ENCODE measurements around the gene P2RY14. TPM values are rescaled to one million over a fixed set of nuclear protein-coding genes. Genes with fewer than 3 reads are reported as not detected.

The P2RY14 gene
- total and polyA plus RNA-seq, 2 experiments from 2014 or later = not detected

DNA sequence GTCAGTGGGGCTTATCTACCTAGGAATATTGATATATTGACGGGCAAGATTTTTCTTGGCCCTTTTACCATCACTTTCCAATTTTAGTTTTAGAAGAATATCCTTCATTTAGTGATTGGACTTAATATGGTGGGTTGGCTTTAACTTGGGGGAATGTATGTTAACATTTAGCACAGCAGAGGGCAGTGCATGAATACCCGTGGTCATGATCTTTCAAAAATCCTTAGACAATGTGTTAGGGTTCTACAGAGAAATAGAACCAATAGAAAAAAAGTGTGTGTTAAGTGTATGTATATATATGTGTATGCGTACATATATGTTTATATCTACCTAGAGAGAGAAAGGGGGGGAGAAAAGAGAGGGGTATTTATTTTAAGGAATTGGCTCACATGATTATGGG is 112.2 kb downstream of the P2RY14 start:
- no peaks in the 10 kb centered on the region for H3K9me3 ChIP-seq (ENCODE audit: low read depth)
- in situ Hi-C loops (cut with MboI) = loop anchor here (5.0 to 10.0 kb wide), 2 partner anchors 59 to 111 kb away; partner anchors contain the start of gene P2RY14
- H3K79me2 ChIP-seq (ENCODE audit: insufficient read depth) = no peaks in the 10 kb centered on the region
- no peaks in the 10 kb centered on the region for H3K4me1 ChIP-seq (ENCODE audit: insufficient read depth)
- no peaks in the 10 kb centered on the region for H4K20me1 ChIP-seq (ENCODE audit: insufficient read depth)
- no peak overlapping the region for H3K27ac ChIP-seq
- no peaks in the 10 kb centered on the region for H3K9me2 ChIP-seq (ENCODE audit: insufficient read depth)
- H3K36me3 ChIP-seq (ENCODE audit: low read depth) = no peaks in the 10 kb centered on the region
- no peak overlapping the region for H3K9ac ChIP-seq
- 72 to 74% methylated on average over 3 of the region's 3 CpGs for WGBS, 2 experiments (ENCODE audit: low coverage in 1 of 2, low lambda C conversion rate in 2 of 2, missing lambda C conversion rate in 2 of 2)
- H3K4me3 ChIP-seq = no peak overlapping the region
- no peak overlapping the region for H3K4me2 ChIP-seq (ENCODE audit: unreplicated experiment)
- peak; percentile 10 for DNase-seq
- no peak overlapping the region for H2AFZ ChIP-seq
- H3K27me3 ChIP-seq (replicated peaks; ENCODE audit: insufficient read depth) = no peaks in the 10 kb centered on the region
- H3F3A ChIP-seq (ENCODE audit: insufficient read depth) = no peaks in the 10 kb centered on the region
- TF ChIP-seq EZH2phosphoT487 (IDR thresholded peaks at IDR 0.05; ENCODE audit: insufficient read depth, low read depth) (no peak), EZH2 (IDR thresholded peaks at IDR 0.05; ENCODE audit: insufficient read depth, poor library complexity, severe bottlenecking) (no peak)

DNA sequence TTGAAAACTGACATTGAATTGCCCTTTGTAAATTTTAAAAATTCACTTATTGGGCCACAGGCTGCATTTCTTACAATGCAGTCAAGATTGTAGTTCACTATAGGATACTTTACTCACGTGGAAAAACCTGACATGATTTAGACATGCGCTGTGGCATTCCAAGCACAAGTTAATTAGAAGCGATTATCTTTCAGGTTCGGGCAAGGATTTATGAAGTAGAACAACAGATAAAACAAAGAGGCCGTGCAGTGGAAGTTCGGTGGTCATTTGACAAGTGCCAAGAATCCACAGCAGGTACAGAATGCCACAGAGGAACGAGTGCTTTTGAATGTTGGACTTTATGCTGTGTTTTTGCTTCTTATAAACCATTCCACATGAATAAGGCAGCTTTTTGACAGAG is 113.1 kb downstream of the P2RY14 start:
- H3K4me3 ChIP-seq = no peak overlapping the region
- no peaks in the 10 kb centered on the region for H3K36me3 ChIP-seq (ENCODE audit: low read depth)
- no peak overlapping the region for H3K9ac ChIP-seq
- no peaks in the 10 kb centered on the region for H3F3A ChIP-seq (ENCODE audit: insufficient read depth)
- no peaks in the 10 kb centered on the region for H3K79me2 ChIP-seq (ENCODE audit: insufficient read depth)
- no peaks in the 10 kb centered on the region for H3K27me3 ChIP-seq (replicated peaks; ENCODE audit: insufficient read depth)
- no peaks in the 10 kb centered on the region for H3K9me2 ChIP-seq (ENCODE audit: insufficient read depth)
- no peaks in the 10 kb centered on the region for H3K9me3 ChIP-seq (ENCODE audit: low read depth)
- no peak overlapping the region for H3K27ac ChIP-seq
- in situ Hi-C loops (cut with MboI) = loop anchor here (5.0 to 10.0 kb wide), 2 partner anchors 60 to 112 kb away; partner anchors contain the start of gene P2RY14
- no peak for DNase-seq
- TF ChIP-seq EZH2 (IDR thresholded peaks at IDR 0.05; ENCODE audit: insufficient read depth, poor library complexity, severe bottlenecking) (no peak), EZH2phosphoT487 (IDR thresholded peaks at IDR 0.05; ENCODE audit: insufficient read depth, low read depth) (no peak)
- H2AFZ ChIP-seq = no peak overlapping the region
- H3K4me1 ChIP-seq (ENCODE audit: insufficient read depth) = no peaks in the 10 kb centered on the region
- WGBS, 2 experiments (ENCODE audit: low coverage in 1 of 2, low lambda C conversion rate in 2 of 2, missing lambda C conversion rate in 2 of 2) = 81 to 83% methylated on average over 7 of the region's 7 CpGs
- no peak overlapping the region for H3K4me2 ChIP-seq (ENCODE audit: unreplicated experiment)
- no peaks in the 10 kb centered on the region for H4K20me1 ChIP-seq (ENCODE audit: insufficient read depth)

Small RNA genes lying within 50 kb of the gene (small RNA-seq; reads per million reads assigned to genes)
- gene RNA5SP145 (ENCODE audit: low read depth, low replicate concordance) = not detected

Other genes starting within 250 kb of the P2RY14 start
- 0.13 and 0.32 TPM in 2 replicates for gene MED12L, start 192.9 kb downstream of the P2RY14 start, total RNA-seq (2014; rRNA removed; shearing (Covaris generic))
- gene MED12L, start 192.9 kb downstream of the P2RY14 start, polyA plus RNA-seq (2016; fragmentation: Nextera tagmentation; extraction: Ambion mirVana) = 0.13 and 0.51 TPM in 2 replicates
- gene GPR171, start 75.3 kb downstream of the P2RY14 start, total RNA-seq (2014; rRNA removed; shearing (Covaris generic)) = not detected in 2 replicates
- not detected in 2 replicates for gene GPR171, start 75.3 kb downstream of the P2RY14 start, polyA plus RNA-seq (2016; fragmentation: Nextera tagmentation; extraction: Ambion mirVana)
- gene GPR87, start 38.3 kb upstream of the P2RY14 start, total RNA-seq (2014; rRNA removed; shearing (Covaris generic)) = 0.22 TPM in 1 of 2 replicates, not detected in the other
- gene GPR87, start 38.3 kb upstream of the P2RY14 start, polyA plus RNA-seq (2016; fragmentation: Nextera tagmentation; extraction: Ambion mirVana) = not detected in 2 replicates
- not detected in 2 replicates for gene P2RY13, start 51.0 kb upstream of the P2RY14 start, total RNA-seq (2014; rRNA removed; shearing (Covaris generic))
- not detected in 2 replicates for gene P2RY13, start 51.0 kb upstream of the P2RY14 start, polyA plus RNA-seq (2016; fragmentation: Nextera tagmentation; extraction: Ambion mirVana)
- gene P2RY12, start 106.2 kb upstream of the P2RY14 start, total RNA-seq (2014; rRNA removed; shearing (Covaris generic)) = not detected in 2 replicates
- not detected in 2 replicates for gene P2RY12, start 106.2 kb upstream of the P2RY14 start, polyA plus RNA-seq (2016; fragmentation: Nextera tagmentation; extraction: Ambion mirVana)
- not detected in 2 replicates for gene IGSF10, start 182.5 kb upstream of the P2RY14 start, total RNA-seq (2014; rRNA removed; shearing (Covaris generic))
- gene IGSF10, start 182.5 kb upstream of the P2RY14 start, polyA plus RNA-seq (2016; fragmentation: Nextera tagmentation; extraction: Ambion mirVana) = 0.09 and 0.19 TPM in 2 replicates